Fibroblast of peridontal ligament (primary cell): ENCODE results near the gene MINPP1.
"Not testable (repeated sequence)": the region's sequence is repeated elsewhere in the genome, so short reads cannot be mapped to it uniquely, and the experiment has no call there.

Experiments
- DNase-seq: peaks from one replicate; pipeline ENCODE4 v3.0.0-alpha.2; 2010; ENCODE audit errors: extremely low read depth

MINPP1 gene

DNA sequence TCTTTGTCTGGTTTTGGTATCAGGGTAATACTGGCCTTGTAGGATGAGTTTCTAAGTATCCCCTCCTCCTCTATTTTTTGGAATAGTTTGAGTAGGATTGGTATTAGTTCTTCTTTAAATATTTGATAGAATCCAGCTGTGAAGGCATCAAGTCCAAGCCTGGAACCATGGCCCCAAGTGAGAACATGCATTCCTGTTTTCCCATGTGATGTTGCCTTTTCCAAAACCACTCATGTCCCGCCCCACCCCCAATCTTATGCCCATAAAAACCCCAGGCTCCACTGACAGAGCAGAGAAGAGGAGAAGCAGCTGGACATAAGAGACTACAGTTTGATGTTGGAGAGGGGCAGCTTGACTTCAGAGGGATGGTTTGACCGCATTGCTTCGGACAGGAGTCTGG is 71.2 kb downstream of the MINPP1 start:
- peak; percentile 59 for DNase-seq

DNA sequence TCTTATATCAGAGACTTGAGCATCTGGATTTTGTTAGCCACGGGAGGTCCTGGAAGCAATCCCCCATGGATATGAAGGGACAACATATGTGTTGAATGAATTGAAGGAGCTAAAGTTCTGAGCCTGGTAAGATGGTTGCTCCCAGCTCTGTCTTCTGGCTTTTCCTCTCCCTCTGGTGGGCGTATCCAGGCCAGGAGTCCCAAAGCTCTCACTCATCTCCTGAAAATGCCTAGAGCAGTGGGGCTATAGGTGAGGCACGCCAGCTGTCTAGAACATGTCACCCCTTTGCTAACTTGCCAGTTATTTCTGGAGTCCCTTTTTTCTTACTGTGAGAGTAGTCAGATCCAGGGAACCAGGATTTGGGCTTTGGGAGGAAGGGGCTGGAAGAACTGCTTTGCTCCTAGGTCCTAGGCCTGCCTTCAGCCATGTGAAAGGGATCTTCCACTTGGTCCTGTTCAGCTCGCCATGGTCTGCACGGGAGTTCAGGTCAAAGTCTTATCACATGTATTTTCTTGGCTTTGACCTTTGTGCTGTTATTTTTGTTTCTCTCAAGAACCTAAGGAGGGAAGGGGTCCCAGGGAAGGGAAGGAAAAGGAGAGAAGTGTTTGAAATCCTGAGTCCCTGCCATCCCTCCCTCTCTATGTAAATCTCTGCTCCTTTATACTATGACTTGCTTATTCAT is 73.6 kb downstream of the MINPP1 start:
- no peak for DNase-seq

DNA sequence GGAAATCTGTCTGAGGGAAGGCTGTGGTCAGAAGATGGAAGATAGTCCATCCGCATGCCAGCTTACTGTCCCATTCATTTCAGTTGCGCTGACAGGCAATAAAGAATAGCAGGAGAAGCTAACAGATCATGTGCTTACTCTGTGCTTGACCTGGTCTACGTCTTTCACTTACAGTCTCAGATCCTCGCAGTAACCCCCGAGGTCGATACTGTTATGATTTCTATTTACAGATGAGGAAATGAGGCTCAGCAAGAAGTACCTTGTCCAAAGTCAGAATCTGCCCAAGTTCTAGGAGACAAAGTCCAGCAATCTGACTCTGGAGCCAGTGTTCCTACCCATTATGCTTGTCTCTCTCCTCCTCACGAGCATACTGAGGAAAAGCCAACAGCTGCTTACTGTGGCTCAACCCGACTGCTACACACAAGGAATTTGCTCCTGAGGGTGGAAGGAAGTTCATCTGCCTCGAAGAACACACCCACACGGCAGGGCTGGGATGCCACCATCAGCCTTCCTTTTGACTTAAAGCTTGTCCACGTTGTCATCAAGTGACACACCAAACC is 74.2 kb downstream of the MINPP1 start:
- DNase-seq: peak; percentile 49

DNA sequence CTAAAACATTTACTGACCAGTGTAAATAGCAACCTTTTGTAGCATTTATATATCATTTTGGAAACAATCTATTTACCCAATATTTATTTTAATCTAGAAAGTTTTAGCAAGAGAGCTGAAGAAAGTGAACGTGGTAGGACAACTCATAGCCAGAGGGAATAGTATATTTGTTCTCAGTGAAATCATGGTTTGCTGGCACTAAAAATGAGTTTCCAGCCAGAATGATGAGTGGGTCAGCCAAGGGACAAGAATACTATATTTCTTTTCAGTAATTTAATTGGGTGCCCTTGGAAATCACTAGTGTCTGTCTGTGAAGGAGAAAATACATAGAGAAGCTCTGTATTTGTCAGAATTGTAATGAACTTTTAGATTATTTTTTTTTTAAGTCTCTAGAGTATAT is 74.9 kb downstream of the MINPP1 start:
- DNase-seq: peak; percentile 82

DNA sequence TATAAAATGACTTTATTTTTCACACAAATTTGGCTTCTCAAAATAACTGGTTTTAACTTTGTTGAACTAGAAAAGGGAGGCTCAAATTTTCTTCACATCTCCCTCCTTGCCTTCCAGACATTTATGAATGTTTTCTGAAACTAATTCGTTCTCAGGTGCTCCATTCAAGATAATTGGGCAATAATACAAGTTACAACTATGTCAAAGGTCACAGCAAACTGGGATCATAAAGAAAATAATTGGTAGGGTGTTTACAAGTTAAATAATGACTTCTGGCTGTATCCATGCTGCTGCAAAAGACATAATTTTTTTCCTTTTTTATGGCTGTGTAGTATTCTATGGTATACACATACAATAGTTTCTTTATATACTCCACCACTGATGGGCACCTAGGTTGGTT is 75.3 kb downstream of the MINPP1 start:
- DNase-seq: no peak

DNA sequence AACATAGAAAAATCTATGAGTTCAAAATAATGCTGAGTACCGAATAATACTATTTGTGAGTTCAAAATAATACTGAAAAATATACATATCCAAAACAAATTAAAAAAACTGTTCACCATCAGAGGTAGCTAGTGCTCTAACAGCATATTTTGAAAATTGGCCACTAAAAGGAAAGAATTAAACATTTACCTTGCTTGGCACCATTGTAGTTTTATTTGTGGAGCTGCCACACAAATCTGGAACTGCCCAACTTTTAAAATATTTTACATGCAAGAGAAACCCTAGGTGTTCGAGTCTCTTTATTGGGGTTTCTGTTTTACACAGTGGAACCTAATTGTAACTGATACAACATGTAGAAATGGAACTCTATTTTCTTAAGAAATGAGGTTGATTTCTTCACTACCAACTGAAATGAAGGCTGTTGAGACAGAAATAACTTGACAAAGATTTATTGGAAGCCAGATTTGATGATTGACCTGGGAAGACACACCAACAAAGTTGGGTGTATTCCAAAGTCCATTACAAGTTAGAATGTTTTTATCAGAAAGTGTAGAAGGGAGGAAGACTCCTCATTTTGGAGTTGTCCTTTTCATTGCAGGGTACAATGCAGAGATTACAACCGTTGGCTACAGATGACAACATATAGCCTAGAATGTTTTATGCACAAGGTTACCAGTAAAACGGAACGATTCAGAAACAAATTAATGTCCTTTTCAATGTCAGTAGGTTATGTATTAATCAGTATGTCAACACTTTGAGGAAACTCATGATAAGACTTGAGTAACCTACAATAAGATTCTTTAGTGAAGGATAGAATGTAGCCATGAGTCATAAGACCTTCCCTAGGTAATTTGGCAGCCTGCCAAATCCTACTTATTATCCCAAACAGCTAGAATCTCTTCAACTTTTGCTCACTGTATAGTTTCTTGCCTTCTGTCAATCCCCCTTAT is 81.1 kb downstream of the MINPP1 start:
- DNase-seq: no peak

DNA sequence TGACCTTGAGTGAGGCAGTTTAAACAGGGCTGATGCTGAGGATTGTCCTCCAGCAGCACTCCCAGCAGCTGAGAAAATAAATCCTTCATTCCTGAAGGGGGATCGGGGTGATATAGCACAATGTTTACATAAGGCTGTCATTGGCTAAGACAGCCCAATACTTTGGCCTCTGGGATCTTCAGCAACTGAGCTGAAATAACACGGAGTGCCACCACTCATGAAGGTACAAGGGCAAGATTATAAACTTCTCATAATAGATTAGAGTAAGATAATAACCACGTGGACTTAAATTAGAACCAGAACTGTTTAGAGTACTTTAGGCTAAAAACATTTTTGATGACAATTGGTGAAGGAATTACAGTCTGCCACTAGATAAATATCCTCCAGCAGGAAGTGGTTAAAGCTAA is 85.0 kb downstream of the MINPP1 start:
- DNase-seq: peak; percentile 78

DNA sequence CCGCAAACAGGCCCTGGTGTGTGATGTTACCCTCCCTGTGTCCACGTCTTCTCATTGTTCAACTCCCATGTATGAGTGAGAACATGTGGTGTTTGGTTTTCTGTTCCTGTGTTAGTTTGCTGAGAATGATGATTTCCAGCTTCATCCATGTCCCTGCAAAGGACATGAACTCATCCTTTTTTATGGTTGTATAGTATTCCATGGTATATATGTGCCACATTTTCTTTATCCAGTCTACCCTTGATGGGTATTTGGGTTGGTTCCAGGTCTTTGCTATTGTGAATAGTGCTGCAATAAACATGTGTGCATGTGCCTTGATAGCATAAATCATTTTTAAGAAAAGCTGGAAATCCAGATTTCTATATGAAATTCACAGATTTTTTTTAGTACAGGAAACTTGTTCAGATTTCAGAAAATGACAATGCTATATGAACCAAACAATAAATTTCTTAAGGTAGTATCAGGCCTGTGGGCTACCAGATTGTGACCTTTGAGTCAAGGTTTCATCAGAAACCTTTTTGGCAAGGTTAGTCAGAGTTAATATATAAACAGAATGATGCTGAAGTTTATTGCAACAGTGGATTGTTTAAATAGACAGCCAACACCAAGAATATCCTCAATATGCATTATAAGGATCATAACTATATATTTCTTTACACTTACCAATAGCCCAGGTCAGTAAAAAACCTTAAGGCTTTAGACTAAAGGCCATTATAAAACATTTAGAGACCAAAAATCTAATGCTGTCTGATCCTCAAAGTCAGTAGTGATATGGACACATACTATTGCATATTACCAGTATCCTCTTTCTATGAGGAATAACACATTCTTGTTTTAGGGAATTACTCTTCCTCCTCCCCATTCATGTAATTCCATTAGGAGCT is 86.3 kb downstream of the MINPP1 start:
- DNase-seq: peak; percentile 43

DNA sequence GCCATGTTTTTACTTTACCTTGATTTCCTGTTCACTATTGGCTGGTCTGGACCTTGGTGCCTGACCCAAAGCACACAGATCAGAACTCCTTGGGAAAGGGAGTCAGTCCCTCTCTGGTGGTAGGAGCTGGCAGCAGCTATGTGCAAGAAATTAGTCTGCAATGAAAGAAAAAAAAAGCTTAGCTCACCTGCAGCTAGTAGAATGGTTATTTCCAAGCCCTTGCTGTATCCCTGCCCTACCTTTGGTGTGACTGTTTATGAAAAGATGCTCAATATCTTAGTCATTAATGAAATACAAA is 86.8 kb downstream of the MINPP1 start:
- DNase-seq: no peak

DNA sequence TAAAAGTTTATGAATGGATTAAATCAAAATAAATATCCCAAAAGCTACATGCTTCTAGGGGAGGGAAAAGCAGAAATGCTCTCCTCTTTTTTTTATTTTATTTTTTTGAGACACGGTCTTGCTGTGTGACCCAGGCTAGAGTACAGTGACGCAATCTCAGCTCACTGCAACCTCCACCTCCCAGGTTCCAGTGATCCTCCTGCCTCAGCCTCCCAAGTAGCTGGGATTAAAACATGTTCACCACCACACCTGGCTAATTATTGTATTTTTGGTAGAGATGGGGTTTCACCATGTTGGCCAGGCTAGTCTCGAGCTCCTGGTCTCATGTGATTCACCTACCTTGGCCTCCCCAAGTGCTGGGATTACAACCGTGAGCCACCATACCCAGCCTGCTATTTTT is 88.2 kb downstream of the MINPP1 start:
- DNase-seq: not testable (repeated sequence)

DNA sequence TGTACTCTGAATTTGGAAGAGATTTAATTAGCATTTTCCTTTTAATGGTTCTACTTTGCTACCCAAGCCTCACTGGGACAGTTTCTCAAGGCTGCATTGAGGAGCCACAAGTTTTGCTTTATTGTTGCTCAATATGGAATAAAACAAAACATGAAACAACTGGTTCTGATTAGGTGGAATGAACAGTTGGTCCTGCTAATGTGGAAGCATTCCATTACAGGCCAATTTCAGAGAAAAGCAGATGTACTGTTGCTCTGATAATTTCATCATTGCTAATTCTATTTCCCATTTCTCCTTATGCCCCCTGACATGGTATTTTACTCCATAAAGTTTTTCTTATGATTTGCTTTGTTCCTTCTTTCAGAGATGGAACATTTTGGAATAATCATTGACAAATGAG is 89.0 kb downstream of the MINPP1 start:
- peak; percentile 93 for DNase-seq

DNA sequence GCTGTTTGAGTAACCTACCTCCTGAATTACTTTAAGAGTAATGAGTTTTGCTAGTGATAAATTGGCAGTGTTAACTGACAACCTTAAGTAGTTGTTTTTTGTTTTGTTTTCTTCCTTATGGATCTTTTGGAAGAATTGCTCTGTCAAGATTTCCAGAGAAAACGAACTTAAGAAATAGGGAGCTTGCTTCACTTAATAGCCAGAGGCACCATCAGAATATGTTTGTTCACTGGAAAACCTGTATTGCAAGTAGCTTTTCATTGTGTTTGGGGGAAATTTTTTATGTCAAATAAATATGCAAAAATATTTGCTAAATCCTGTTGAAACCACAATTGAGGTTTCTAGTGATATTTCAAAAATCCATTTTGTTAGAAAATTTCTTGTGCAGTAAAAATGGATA is 89.5 kb downstream of the MINPP1 start:
- DNase-seq: no peak

DNA sequence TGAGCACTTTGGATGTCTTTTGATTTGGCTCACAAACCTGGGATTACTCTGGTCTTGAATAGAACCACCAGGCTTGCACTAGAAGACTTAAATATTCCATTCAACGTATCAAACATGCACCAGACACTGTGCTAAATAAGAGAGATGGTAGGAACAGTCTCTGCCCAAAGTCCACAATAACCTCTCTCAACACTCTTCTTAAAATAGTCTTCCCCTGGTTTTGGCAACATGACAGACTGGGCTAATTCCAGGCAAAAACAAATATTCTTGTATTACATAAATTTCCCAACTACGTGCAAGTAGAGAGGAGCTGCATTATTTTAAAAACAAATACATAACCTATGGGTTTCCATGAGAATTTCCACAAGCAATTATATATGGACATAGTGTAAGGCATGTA is 90.2 kb downstream of the MINPP1 start:
- DNase-seq: peak; percentile 76

DNA sequence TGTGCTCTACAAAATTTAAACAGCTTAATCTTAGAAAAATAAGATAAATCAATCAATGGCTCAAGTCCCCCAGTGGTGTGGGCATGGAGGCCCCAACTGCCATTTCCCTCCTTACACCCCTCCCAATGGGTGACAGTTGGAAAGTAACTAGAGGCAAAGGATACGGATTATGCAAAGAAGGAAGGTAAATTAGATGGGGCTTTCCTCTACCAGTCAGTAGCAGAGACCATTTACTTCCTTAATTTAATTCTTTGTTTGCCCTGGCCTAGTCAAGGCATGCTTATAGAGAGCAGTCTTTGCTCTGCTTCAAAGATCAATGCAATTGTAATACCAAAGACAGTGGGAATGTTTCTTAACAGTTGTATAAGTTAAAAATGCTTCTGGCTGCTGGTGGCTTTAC is 91.7 kb downstream of the MINPP1 start:
- DNase-seq: no peak

DNA sequence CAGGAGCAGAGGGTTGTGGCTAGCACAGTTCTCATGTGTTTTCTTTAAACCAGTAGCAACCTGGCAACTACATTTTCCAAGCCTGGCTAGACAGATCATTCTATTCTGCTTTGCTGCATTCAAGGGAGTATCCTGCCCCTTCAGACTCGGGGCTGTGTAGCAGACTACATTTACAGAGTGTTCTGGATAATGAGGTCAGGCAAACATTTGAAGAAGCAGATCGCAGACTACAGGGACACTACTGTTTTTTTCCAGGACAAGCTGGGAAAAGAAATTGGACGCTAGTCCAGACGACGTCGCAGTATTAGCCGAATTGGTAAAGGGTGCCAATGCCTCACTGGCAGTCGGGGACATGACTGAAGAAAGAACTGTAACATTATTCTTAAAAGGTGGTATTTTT is 94.0 kb downstream of the MINPP1 start:
- DNase-seq: no peak

DNA sequence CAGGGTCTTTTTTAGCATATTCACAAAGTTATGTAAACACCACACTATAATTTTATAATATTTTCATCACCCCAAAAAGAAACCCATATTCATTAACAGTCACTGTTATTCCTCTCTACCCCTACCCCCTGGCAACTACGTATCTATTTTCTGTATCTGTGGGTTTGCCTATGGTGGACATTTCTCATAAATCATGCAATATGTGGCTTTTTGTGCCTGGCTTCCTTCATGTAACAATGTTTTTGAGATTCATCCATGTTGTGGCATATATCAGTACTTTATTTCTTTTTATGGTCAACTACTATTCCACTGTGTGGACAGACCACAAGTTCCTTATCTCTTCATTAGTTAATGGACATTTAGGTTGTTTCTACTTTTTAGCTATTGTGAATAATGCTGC is 95.9 kb downstream of the MINPP1 start:
- no peak for DNase-seq
